NOMO-1 (cell line): ENCODE results near the gene NRP1.
A peak's percentile ranks its signal among the peaks of the same experiment; 100 is the strongest.

Experiments
- DNase-seq, 2 experiments: peaks; one replicate each; lab custom pipeline; 2025; ENCODE audit not compliant: unreplicated experiment in 2 of 2; lab: John Stamatoyannopoulos, UW

The NRP1 gene

DNA sequence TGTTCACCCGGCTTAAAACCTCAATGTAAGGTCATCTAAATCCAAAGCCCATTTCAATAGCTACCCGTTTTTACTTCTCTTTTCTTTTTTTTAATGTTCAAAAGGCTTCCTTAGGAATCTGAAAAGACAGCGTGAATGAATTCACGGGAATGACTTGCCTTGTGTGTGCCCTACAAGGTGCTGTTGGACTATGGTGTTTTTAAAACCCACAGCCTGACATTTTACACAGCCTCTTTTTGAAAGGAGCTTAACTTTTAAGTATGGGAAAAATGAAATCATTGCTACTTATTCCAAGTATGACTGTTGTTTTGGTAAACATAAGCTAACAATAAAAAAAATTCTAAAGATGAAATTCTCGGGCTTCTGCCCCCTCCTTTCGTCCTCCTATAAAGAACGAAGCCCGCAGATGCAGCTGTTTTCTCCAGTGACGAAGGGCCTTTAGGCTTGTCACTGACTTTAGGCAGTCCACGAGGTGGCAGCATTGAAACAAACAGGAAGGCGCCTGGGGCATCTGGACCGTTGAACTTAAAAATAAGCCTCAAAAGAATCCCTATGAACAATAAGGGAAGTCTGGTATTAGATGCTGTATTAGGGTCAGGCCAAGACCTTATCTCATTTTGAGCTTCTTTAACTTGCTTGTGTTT lies 141.3 kb downstream of the NRP1 start:
- DNase-seq: peak; percentile 69 to 90

DNA sequence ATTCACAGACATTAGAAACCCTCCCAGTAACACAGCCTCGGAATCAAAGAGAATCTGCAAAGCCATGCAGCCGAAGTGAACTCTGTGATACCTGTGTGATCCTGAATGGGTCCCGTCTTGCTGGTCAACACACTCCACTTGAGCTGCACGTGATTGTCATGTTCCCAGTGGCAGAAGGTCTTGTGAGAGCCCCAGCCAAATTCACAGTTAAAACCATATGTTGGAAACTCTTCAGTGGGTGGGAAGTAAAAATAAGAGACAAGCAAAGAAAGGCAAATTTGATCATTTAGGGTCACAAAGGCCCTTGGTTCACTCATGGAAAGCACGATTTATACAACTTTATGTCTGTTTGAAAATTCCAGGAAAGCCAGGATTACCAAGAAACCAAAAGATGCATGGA lies 142.3 kb downstream of the NRP1 start:
- no peak for DNase-seq

- DNase-seq: no peak
Measured at GRCh38 chr10:33190406-33190805, 144.1 kb downstream of the NRP1 start.

DNA sequence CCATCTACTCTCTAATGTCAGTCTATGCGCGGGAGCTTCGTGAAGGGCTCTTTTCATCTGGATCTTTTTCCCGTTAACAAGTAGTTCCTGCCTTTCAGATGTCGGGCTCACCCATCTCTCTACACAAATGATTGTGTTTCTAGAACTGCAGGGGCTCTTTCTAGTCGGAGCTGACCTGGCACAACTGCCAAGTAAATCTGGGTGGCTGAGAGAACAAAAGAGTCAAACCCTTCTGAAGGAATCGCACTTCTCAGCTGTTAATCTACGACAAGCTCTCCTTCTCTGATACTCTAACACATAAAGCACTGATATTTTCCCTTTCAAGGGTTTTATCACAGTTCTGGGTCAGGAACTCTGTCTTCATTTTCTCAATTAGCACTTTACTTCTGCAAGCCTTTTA lies 144.7 kb downstream of the NRP1 start:
- no peak for DNase-seq

DNA sequence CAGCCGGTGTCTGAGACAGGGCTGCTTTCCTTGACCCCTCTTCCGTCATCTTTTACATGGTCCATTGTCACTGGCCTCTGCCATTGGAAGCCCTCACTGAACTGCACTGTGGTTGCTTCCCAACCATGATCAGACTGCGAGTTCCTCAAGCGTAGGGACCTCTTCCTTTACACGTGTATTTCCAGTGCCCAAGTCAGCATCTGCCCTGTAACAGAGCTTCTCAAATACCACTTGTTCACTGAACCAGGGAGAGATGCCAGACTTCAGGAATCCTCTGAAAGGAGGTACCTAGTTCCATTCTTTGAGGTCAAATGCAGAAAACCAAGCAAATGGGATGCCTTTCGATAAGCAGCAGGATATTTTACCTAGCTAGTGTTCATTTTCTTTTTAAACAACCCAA lies 145.1 kb downstream of the NRP1 start:
- no peak for DNase-seq

- no peak for DNase-seq
Measured at GRCh38 chr10:33187427-33187999, 147.0 kb downstream of the NRP1 start.

GRCh38 chr10:33186150-33186549 lies 148.3 kb downstream of the NRP1 start:
- DNase-seq: no peak

- DNase-seq: no peak
Measured at GRCh38 chr10:33183655-33184054, 150.8 kb downstream of the NRP1 start.

- no peak for DNase-seq
Measured at GRCh38 chr10:33180921-33181320, 153.5 kb downstream of the NRP1 start.

- no peak for DNase-seq
Measured at GRCh38 chr10:33180390-33180789, 154.1 kb downstream of the NRP1 start.

- no peak for DNase-seq
Measured at GRCh38 chr10:33179067-33179466, 155.4 kb downstream of the NRP1 start.

GRCh38 chr10:33178026-33178755 lies 156.3 kb downstream of the NRP1 start:
- no peak for DNase-seq

DNA sequence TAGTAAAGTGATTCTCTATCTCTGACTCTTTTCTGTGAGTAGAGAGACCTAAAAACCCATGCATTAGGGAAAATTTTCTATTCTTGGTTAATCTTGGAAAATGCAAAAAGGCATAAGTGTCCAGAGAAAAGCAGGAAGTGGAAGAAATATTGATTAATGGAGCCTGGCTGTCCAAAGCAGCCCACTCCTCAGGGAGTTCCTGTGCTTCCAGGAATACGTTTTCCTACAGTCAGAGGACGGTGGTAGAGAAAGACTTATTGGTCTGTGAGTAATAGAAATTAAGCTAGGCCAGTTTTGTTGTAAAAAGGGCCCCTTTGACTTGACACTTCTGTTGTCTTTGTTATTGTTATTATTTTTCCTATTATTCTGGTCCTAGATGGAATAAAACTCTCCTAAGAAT lies 157.8 kb downstream of the NRP1 start:
- DNase-seq: no peak

- DNase-seq: peak in 1 of 2 experiments; percentile 3
Measured at GRCh38 chr10:33174674-33175434, 159.6 kb downstream of the NRP1 start.

DNA sequence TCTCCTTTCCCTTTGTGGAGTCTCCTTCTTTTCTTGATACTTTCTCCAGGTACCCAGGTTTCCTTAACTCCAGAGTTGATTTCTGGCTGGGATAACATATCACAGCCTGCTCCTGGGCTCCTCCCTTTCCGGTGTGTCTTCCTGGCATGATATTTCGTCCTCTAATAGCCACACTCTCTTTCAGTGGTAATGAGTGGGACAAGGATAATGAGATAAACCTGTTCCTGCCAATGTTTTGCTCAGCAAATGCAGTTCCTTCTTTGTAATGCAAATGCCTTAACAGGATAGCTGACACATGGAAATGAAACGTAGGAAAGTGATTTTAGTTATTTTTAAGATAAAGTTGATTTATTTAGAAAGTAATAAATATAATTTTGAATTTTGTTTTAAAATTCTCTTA lies 168.6 kb downstream of the NRP1 start:
- no peak for DNase-seq

GRCh38 chr10:33164060-33164709 lies 170.3 kb downstream of the NRP1 start:
- DNase-seq: no peak

DNA sequence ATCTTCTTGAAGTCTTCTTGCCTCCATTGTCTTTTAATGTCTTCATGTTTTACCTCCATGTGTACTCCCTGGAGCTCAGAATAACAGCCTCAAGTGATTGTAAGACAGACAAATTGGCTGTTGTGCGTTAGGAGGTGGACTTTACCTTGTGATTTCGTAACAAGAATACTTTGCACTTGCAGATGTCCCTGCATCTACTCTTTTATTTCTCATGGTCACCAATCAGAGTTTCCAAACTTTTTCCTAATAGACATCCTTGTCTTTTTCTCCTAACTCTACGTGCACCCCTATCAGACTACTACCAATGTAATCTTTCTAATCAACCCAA lies 172.3 kb downstream of the NRP1 start:
- DNase-seq: no peak

GRCh38 chr10:33161550-33162247 lies 172.8 kb downstream of the NRP1 start:
- DNase-seq: no peak

GRCh38 chr10:33160151-33160550 lies 174.3 kb downstream of the NRP1 start:
- DNase-seq: no peak

GRCh38 chr10:33157103-33157502 lies 177.4 kb downstream of the NRP1 start:
- peak in 1 of 2 experiments; percentile 35 for DNase-seq
